Measurements from ENCODE around the gene ABHD2. TPM values are rescaled to one million over a fixed set of nuclear protein-coding genes. Genes with fewer than 3 reads are reported as not detected.

The ABHD2 gene
- total RNA-seq, 6 donors from 2014 or later = 84.1 to 230 (median 174) TPM

DNA sequence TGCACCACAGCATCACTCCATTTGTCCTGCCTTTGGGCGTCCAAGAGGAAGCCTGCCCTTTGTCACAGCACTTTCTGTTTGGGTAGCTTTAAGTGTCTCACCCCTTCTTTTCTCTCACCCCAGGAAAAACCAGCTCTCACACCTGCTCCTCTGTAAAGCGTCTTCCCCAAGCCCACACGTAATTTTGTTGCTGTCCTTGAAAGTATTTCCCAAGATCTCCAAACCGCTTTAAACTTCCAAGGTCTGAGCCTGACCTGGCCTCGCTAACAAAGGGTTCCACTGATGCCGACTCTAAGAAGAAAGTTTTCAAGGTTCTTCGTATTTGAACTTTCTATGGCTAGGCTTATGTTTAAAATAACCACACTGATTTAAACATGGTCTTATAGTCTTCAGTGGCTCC is 5.3 kb downstream of the ABHD2 start:
- DNase-seq = no peak
- Histone ChIP-seq H3K36me3 (no peaks in the 10 kb centered on the region), H3K27ac (peak overlapping the region; percentile 92 to 99 (median 95)), H3K4me1 (peaks cover 54 to 87% (median 64%) of the 10 kb centered on the region in 4 donors), H3K4me3 (no peak overlapping the region), H3K27me3 (no peaks in the 10 kb centered on the region), H3K9me3 (no peaks in the 10 kb centered on the region)
- TF ChIP-seq POLR2A (IDR thresholded peaks at IDR 0.05) (no peak), POLR2AphosphoS5 (IDR thresholded peaks at IDR 0.05) (no peak), EP300 (IDR thresholded peaks at IDR 0.05) (no peak)
- TF ChIP-seq, protein P1, sequence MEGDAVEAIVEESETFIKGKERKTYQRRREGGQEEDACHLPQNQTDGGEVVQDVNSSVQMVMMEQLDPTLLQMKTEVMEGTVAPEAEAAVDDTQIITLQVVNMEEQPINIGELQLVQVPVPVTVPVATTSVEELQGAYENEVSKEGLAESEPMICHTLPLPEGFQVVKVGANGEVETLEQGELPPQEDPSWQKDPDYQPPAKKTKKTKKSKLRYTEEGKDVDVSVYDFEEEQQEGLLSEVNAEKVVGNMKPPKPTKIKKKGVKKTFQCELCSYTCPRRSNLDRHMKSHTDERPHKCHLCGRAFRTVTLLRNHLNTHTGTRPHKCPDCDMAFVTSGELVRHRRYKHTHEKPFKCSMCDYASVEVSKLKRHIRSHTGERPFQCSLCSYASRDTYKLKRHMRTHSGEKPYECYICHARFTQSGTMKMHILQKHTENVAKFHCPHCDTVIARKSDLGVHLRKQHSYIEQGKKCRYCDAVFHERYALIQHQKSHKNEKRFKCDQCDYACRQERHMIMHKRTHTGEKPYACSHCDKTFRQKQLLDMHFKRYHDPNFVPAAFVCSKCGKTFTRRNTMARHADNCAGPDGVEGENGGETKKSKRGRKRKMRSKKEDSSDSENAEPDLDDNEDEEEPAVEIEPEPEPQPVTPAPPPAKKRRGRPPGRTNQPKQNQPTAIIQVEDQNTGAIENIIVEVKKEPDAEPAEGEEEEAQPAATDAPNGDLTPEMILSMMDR (IDR thresholded peaks at IDR 0.05) = no peak
- WGBS, 2 donors = 87 to 88% methylated on average over 7 of the region's 7 CpGs
- no peak for ATAC-seq (ENCODE audit: low FRiP score in 2 of 2)

DNA sequence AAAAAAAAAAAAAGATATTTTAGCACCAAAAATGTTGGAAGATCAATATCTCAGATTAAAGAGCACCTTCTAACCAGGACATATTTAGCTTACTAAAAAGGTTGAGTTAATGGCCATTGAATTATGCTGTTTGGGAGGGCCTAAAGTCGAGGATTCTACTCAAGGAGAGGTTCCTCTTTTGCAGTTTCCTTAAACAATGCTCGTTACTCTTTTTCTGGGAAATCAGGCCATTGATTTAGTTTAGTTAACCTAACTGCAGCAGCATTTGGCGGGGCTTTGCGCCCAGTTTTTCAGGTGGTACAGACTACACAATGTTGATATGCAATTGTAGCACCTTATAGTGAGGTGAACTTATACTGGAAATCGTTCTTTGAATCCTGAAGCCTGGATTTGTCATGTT is 6.8 kb downstream of the ABHD2 start:
- Histone ChIP-seq H3K36me3 (no peaks in the 10 kb centered on the region), H3K4me3 (no peak overlapping the region), H3K27me3 (no peaks in the 10 kb centered on the region), H3K9me3 (no peaks in the 10 kb centered on the region), H3K4me1 (peaks cover 46 to 75% (median 58%) of the 10 kb centered on the region in 4 donors), H3K27ac (peak overlapping the region in 3 of 4 donors; percentile 15 to 95 (median 92))
- DNase-seq (peak in 1 of 2 donors; percentile 19), ATAC-seq (ENCODE audit: low FRiP score in 2 of 2) (no peak)
- 75 to 79% methylated on average over 5 of the region's 5 CpGs for WGBS, 2 donors
- TF ChIP-seq EP300 (IDR thresholded peaks at IDR 0.05) (no peak), POLR2AphosphoS5 (IDR thresholded peaks at IDR 0.05) (no peak), POLR2A (IDR thresholded peaks at IDR 0.05) (no peak)
- TF ChIP-seq, protein P1 (IDR thresholded peaks at IDR 0.05) = no peak

DNA sequence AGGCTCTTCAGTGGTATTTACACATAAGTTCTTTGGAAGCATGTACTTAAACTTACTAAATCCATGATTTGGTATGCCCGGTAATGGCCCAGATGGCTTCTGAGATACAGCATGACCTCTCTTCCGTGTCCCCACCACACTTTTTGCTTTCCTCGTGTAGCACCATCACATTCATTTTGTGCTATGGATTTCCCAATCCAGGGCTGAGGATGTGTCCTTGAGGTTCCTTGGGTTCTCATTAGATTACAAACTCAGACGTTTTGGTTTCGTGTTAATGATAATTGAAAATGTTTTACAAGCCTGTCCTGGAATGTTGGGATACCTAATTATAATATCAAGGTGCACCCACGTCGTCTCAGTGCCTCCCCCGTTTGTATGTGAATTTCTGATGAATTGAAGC is 7.3 kb downstream of the ABHD2 start:
- 72 to 80% methylated on average over 8 of the region's 8 CpGs for WGBS, 2 donors
- Histone ChIP-seq H3K9me3 (no peaks in the 10 kb centered on the region), H3K4me1 (peaks cover 41 to 70% (median 55%) of the 10 kb centered on the region in 4 donors), H3K27me3 (no peaks in the 10 kb centered on the region), H3K4me3 (no peak overlapping the region), H3K27ac (peak overlapping the region in 2 of 4 donors; percentile 15 to 92), H3K36me3 (no peaks in the 10 kb centered on the region)
- TF ChIP-seq, protein P1 (IDR thresholded peaks at IDR 0.05) = no peak
- TF ChIP-seq POLR2A (IDR thresholded peaks at IDR 0.05) = no peak
- no peak for TF ChIP-seq POLR2AphosphoS5 (IDR thresholded peaks at IDR 0.05)
- no peak for TF ChIP-seq EP300 (IDR thresholded peaks at IDR 0.05)
- DNase-seq = no peak
- ATAC-seq (ENCODE audit: low FRiP score in 2 of 2) = no peak

DNA sequence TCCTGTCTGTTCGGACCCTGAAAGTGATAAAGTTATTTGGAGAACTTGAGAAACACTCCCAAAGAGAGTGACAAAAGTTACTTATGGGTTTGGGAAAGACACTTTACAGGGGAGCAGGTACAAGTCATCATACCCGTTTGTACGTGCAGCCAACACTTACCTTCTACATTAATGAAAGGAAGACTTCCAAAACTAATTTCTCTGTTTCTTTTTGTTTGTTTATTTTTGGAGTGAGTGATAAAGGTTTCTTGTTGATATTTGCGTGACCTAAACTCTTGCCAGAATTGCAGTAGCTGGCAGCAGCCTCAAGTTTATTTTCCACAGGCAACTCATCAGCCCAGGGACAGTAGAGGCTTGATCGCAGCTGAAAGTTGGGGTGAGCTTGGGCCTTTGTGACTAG is 8.4 kb downstream of the ABHD2 start:
- no peak for TF ChIP-seq POLR2A (IDR thresholded peaks at IDR 0.05)
- TF ChIP-seq, protein P1 (IDR thresholded peaks at IDR 0.05) = no peak
- peaks cover 45 to 72% (median 61%) of the 10 kb centered on the region in 4 donors for H3K4me1 ChIP-seq
- DNase-seq (peak in 1 of 2 donors; percentile 18), ATAC-seq (ENCODE audit: low FRiP score in 2 of 2) (no peak)
- 50 to 58% methylated on average over 5 of the region's 5 CpGs for WGBS, 2 donors
- no peaks in the 10 kb centered on the region for H3K36me3 ChIP-seq
- no peaks in the 10 kb centered on the region for H3K27me3 ChIP-seq
- H3K9me3 ChIP-seq = no peaks in the 10 kb centered on the region
- no peak overlapping the region for H3K4me3 ChIP-seq
- peak overlapping the region in 2 of 4 donors; percentile 11 to 19 for H3K27ac ChIP-seq

DNA sequence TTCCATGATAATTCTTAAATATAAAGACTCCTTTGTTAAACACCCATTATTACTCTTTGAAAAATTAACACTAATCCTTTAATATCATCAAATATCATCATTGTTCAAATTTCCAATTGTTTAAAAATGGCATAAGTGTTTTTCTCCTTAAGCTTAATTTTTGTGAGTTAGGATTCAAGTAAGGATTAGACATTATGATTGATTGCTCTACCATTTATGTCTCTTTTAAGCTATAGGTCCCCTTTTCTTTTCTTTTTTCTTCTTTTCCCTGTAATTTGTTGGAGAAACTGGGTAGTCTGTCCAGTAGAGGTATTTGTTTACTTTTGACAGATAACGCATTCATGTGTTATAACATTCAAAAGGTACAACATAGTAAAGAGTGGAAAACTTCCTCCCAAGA is 9.1 kb downstream of the ABHD2 start:
- H3K27me3 ChIP-seq = no peaks in the 10 kb centered on the region
- H3K27ac ChIP-seq = peak overlapping the region in 2 of 4 donors; percentile 30 to 58
- DNase-seq (no peak), ATAC-seq (ENCODE audit: low FRiP score in 2 of 2) (no peak)
- H3K9me3 ChIP-seq = no peaks in the 10 kb centered on the region
- H3K36me3 ChIP-seq = no peaks in the 10 kb centered on the region
- H3K4me1 ChIP-seq = peaks cover 45 to 72% (median 60%) of the 10 kb centered on the region in 4 donors
- no peak for TF ChIP-seq EP300 (IDR thresholded peaks at IDR 0.05)
- TF ChIP-seq, protein P1 (IDR thresholded peaks at IDR 0.05) = no peak
- no peak for TF ChIP-seq POLR2AphosphoS5 (IDR thresholded peaks at IDR 0.05)
- TF ChIP-seq POLR2A (IDR thresholded peaks at IDR 0.05) = no peak
- 82 to 84% methylated on average over 1 of the region's 1 CpG for WGBS, 2 donors
- H3K4me3 ChIP-seq = no peak overlapping the region

Measured in upper lobe of left lung (tissue), 6 donors.